HG02852 (cell line): Measurements from ENCODE around the gene ACAA2.

Experiments
- ATAC-seq: cut with Tn5 transposase; IDR thresholded peaks from one replicate; pipeline ENCODE4 v1.9.1; 2021; ENCODE audit warnings: mild to moderate bottlenecking, moderate library complexity; ENCODE audit not compliant: unreplicated experiment

The ACAA2 gene, protein sequence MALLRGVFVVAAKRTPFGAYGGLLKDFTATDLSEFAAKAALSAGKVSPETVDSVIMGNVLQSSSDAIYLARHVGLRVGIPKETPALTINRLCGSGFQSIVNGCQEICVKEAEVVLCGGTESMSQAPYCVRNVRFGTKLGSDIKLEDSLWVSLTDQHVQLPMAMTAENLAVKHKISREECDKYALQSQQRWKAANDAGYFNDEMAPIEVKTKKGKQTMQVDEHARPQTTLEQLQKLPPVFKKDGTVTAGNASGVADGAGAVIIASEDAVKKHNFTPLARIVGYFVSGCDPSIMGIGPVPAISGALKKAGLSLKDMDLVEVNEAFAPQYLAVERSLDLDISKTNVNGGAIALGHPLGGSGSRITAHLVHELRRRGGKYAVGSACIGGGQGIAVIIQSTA

DNA sequence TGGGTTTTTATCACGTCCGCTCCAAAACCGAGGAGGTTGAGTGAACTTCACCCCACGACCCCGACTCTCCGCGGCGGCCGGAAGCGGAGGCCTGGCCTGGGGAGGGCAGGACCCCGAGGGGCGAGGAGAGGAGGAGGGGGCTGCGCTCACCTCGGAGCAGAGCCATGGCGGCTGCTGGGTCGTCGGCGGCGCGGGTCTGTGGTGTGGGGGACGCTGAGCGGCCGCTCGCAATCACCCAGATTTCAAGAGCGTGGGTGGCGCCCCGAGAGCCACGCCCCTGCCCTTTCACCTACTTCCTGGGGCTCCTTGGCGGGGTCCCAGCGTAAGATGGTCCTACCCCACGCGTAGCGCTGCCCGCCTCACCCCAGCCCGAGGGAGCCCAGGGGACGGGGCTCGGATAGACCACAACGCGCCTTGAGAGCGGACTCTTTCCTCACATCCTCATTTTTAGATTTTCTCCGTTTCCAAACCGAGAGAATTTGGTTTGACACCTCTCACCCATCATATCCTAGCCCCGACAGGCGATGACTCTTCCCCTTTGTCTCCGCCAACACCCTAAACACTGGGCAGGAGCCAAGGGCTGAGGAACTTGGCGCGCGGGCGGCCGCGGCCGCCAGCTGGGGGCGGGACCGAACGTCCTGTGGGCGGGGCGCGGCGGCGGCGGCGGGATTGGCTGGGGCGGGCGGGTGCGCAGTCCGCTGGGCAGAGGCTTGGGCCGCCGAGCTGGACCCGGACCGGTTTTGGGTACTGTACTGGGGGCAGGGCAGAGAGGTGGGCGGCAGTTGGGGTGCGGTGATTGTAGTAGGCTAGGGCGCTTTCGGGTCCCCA, at the start of gene ACAA2:
Gene ACAA2, minus strand, starts transcription at position 215 of the 828 bp plus-strand sequence. Its CDS starts 49 bp downstream, at position 166.
- peak; percentile 81 for ATAC-seq

DNA sequence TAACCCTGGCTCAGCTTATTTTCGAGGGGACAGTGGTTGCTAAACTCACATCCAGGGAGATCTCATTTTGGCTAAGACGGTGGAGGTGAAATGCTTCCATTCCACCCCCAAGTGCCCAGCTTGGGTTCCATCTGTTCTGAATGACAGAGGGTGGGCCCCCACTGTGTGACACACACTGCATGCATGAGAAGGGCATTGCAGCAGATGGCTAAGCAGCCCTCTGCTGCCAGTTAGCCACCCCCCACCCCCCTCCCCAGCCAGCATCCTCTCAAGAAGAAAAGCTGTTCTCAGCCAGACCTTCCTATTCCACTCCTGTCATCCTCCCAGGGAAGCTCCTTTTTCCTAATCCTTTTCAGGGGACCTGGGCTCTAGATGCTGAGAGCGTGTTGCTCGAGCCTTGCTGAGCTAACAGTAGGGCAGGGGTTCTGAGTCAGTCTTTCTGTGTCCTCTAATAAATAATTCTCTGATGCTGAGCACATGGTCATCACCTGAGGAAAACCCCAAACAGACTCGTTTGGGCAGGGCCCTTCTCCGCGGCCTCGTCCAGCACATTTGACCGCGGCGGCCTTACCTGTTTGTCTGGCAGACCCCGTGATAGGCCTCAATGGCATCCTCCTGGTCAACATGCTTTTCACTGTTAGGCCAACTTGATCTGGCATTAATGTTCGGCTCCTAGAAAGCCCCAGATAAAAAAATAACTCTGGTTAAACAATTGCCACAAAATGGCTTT, 49.5 kb upstream of the ACAA2 start:
- no peak for ATAC-seq

DNA sequence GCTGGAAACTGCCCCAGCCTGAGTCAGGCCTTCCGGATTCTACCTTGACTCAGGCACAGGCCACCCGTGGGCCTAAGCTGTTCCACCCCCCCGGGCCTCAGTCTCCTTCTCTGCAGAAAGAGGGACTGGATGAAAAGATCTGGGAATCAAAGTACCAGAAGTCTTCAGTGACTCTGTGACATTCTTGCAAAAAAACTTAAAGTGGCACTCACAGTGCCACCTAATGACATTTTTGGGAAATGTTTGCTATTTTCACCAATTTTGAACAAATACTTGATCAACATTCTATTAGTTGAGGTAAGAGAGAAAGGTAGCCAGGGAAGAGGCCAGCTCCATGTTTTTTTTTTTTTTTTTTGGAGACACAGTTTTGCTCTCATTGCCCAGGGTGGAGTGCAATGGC, 48.3 kb upstream of the ACAA2 start:
- ATAC-seq = no peak

DNA sequence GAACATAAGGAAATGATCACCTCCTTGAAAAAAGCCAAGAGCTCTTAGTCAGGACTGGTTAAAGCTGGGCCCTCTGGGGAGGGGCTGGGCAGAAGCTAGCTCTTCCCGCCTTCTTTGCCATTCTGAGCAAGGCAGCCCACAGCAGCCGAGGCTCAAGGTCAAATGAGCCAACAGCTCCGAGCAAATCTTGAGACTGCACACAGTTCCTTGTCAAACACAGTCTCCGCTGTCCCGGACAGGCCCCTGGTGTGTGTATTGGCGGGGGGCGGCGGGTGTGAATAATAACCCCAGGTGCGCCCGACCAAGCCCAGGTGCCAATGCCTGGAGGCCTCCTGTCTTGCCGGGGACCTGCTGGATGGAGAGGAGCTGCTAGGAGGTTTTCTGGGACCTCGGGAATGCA, 46.4 kb upstream of the ACAA2 start:
- no peak for ATAC-seq

DNA sequence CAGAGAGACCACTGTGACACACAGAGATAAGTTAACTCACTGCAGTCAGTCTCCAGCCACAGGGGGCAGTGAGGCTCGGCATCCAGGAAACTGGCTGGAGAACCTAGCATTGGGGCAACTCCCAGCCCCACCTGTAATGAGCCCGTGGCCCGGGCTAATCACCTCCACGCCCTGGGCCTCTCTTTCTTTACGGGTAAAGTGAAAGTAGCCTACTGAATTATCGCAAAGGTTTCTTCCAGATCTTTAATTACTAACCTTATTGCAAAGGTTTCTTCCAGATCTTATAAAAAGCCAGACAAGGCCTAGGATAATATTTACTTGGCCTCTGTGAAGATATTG, 45.7 kb upstream of the ACAA2 start:
- ATAC-seq = no peak

DNA sequence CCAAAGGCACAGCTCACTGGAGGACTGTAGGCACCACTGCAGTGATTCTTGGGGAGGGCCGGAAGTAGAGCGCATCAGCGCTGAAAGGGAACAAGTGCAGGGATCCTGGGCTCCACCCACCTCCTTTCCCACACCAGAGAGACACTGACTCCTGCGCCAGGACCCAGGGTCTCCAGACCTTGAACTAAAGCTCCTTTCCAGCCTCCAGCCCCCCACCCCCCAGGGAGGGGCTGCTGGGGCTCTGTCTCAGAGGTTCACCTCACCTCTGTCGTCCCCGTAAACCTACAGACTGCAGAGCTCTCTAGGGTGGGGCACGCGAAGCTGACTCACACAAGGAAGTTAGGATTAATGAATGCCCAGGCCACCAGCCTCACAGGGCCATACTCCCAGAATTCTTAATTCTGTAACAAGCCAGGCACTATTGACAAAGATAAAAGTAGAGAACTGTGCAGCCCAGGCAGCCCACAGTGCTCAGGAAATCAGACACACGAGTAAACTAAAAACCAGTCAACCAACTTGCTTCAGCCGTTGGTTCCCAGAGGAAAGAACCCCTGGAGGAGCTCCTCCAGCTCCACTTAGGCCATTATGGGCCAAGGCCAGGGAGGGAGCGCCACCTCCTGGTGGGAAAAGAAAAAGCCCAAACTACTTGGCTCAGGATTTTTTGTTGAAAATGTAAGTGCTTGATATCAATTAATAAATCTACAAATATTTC, 45.1 kb upstream of the ACAA2 start:
- no peak for ATAC-seq

DNA sequence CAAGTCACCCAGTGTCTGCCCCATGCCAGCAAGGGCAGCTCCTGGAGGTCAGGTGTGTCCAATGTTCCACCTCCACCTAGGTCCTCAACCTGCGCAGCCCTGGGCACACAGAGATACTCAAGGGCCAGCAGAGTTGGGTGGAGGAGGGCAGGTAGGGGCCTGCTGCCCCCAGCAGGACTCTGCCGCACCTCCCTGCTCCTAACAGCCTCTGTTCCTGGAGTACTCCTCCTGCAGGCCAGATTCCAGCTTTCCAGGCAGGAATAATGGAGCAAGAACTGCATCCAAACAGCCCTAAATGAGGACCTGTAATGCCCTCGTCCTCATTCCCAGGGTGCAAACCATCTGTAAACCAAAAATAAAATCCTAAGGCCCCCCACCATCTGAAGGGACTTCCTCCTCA, 44.4 kb upstream of the ACAA2 start:
- ATAC-seq = no peak

DNA sequence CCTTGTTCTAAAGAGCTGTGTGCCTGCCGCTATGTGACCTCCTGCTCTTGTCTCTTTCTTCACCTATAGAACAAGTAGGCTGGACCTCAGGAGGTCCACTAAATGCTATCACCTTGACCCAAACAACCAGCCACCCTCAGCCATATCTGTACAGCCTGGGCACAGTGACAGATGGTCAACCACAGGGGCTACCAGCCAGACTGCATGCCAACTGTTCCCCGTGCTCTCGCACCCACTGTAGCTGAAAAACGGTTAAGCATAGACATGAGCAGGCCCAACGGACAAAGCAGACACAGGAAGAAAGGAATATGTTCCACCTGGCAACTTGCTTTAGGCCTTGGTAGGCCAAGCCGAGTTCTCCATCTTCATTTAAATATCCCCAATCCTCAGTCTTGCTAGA, 43.2 kb upstream of the ACAA2 start:
- no peak for ATAC-seq

DNA sequence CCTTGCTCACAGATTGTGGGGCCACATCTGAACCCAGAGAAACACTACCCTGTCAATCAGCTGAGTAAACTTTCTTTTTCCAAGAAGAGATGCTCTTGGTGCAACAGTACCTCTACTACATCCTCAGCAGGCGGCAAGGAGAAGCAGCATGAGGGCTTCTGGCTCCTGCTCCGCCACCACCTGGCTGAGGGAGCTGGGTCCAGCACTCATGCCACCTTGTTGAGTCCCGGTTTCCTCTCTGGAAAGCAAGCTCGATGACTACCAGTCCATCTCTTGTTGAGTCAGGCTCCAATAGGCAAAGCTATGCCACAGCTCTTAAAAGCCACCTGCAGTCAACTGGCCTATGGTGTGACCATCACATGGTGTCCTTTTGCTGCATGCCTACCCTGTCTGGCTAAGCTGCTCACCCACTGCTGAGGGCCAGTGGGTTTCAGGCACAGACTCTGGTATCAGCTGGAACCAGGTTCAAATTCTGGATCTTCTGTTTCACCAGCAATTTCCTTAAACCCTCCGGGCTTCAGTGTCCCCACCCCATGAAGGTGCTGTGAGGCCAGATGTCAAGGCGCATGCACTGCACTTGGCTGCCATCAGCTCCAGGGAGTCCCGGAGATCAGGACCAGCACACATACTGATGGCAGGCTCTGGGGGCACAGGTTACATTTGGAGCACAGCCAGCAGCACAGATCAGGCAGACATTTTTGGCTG, 42.5 kb upstream of the ACAA2 start:
- no peak for ATAC-seq

DNA sequence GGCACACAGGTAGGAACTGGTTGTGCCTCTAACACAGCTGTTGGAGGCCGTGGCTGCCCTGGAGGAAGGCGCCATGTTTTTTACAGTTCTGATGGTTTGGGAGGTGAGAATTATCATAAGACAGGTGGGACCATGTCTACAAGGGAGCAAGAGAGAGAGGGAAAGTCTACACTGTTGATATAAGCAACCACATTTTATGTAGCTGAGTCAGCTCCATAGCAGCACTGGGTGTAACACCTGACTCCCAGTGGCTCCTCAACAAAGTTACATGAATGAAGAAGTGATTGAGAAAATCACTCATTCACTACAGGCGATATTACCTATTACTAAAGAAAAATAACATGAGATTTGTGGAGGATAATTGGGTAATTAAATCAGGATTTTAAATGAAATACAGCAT, 41.3 kb upstream of the ACAA2 start:
- ATAC-seq = no peak

DNA sequence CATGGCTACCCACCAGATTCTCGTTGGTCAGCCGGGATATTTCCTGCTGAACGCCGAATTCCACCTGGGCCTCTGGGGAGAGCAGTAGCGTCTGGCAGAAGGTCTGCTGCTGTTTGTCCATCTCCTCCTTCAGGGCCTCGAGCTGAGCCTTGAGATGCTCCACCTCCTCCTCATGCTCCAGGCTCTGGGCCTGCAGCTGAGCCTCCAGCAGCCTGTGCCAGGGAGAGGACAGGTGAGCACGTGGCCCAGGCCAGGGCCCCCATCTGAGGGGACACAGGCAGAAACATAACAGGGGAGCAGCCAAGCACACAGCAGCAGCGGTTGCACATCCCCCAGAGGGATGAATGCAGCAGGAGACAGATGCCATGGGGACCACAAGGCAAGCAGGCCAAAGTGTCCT, 40.1 kb upstream of the ACAA2 start:
- ATAC-seq = no peak

DNA sequence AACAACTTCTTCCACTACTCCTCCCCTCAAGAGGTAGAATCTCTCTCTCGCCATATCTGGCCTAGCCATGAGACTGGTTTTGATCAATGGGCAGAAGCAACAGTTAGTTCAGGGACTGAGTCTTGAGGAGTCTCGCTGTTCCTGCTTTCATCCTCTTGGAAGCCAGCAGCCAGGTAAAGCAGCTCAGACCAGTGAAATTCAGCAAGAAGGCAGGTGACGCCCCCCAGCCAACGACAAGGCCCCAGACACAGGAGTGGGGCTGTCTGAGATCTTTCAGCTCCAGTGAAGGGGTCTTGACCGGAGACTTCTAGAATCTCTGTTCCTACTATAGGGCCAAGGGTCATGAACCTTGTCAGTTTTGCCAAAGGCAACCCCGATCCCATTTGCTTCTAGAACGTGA, 39.7 kb upstream of the ACAA2 start:
- ATAC-seq = no peak

DNA sequence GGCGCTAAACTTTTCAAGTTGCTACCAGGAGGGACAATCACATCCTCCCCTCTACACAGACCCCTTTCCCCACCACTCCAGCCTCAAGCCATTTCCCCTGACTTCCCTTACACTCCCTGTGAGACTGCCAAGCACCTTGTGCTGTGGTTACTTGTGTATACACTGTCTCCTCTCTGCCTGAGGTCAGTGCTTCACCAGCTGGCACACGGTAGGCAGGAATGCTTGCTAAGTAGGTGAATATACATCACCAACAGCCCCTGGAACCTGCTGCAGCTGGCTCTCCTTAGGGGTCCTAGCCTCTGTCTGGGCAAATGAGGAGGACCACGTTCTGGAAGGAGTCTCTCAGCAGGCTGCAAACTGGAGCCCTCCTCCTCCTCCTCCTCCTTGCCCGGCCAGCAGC, 38.3 kb upstream of the ACAA2 start:
- ATAC-seq = no peak

DNA sequence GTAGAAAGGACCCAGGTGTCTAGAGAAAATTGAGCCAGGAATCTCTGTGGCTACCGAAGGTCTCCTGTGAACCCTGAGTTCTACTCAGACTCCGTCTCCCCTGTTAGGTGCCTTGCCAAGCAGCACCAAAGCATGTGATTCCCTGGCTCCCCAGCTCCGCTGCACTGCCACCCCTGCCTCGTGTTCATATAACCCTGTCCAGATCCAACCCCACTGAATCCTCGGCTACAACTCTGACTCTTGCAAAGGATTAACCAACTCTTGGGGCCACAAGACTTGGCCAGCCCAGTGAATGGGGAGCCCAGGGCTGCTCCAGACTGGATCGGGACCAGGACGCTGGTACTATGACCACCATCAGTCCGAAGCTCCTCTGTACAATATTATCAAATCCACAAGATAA, 37.3 kb upstream of the ACAA2 start:
- ATAC-seq = no peak

DNA sequence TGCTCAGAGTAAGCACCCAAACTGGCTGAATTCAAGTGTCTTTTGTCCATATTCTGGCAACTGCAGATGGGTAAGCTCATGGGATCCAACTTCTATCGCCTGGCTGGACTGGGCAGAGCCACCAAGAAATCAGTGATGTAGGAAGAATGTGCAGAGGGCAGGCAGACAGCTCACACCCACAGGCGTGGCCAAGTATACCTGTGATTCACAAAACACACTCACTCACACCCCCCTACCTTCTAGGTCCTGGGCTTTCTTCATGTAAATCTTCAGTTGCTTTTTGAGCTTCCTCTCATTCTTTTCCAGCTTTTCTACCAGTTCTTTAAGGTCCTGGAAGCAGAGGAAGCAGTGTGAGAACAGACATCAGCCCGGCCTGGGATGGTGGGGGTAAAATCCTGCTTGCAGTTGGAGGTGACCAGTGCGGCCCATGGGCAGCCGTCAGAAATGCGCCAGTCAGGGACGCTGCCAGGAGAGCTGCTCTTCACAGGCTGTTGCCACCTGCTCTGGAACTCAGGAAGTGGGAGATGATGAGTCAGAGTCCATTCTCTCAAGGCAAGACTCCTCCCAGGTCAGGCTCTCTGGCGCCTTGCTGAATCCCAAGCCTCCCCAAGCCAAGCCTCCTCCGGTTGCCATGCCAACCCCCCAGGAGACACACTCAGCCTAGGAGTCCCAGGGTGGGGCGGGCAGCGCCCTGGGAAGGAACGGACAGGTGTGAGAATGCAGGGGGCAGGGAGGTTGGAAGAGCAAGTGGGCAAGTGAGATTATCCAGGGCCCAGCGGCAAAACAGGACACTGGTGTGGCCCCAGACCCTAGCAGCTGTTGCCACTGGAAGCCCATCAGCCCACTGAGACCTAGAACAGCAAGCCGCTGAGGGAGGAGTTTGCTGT, 36.2 kb upstream of the ACAA2 start:
- ATAC-seq = no peak

DNA sequence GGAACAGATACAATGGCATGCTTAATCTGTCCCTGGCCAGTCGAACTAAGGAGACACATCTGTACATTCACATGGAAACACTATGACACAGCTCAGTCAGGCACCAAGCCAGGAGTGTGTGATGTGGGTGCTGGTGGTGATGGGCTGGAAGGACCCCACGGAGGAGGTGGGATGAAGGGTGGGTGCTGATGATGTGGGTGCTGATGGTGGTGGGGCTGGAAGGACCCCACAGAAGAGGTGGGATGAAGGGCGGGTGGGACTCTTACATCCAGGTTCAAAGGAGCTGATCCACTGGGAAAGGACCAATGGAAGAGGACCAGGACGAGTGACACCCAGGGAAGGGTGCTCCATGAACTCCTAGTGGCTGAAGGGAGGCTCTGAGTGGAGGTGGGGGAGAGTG, 34.8 kb upstream of the ACAA2 start:
- no peak for ATAC-seq

DNA sequence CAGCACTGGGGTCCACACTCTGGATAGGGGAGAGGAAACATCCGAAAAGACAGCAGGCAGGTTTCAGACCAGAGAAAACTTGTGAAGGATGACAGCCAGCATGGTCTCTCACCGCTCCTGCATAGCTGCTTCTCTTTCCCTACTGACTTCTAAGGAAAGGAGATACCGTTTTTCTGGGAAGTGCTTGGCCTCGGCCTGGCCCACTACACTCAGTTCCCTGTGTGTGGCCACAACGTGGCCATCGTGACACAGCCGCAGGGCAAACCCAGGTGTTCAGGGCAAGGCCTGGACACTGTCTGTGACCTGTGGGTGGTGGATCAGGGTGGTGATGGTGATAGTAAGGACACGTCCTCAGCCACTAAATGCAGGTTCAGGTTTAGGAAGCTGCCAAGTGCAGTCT, 34.2 kb upstream of the ACAA2 start:
- ATAC-seq = no peak

DNA sequence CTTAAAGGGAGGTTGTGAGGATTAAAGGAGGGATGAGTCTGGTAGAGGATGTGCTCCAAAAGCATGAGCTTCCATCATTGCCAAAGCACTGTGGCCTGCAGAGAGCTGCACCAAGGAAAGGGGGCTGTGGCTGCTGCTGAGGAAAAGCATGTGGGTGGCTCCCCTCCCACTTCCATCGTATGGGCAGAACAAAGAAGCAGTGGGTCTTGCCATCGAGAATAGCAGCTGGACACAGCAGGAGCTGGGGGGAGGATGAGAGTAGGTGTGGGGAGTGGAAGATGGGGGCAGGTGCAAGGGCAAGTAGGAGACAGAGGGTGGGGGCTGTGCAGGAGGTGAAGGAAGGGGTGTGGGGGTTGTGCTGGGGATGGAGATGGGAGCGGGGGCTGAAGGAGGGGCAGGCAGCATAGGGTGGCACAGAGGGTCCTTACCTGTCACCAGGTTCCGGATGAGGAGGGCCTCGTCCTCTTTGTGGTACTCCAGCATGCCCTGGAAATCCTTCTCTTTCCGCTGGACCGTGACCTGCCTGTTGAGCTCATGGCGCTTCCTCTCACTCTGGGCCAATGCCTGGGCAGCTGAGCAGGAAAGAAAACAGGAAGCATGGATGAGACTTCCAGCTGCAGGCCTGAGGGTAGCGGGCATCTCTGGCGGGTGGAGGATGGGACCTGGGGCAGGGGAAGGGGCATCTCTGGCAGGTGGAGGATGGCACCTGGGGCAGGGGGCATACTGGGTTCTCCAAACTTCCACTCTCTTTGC, 33.6 kb upstream of the ACAA2 start:
- ATAC-seq = no peak

DNA sequence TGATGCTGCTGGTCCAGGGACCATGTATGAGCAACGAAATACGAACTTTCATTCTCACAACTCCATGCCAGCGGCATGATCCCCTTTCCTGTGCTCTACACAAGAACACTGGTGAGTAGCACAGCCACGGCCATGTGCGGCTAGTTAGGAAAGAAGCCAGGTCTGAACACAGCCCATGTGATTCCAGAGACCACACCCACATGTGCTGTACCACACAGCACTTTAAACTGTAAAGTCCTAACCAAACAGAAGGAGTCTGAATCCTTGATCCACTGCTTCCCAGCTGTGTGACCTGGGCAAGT, 33.0 kb upstream of the ACAA2 start:
- no peak for ATAC-seq
